ENCODE results near the gene PHLPP1.
A peak's percentile ranks its signal among the peaks of the same experiment; 100 is the strongest.
"Not testable (repeated sequence)": the region's sequence is repeated elsewhere in the genome, so short reads cannot be mapped to it uniquely, and the experiment has no call there.

Gene PHLPP1

GRCh38 chr18:62717925-62718800 is 2.8 kb downstream of the PHLPP1 start:
- no peak for DNase-seq

GRCh38 chr18:62720048-62720447 is 4.7 kb downstream of the PHLPP1 start:
- no peak for DNase-seq

GRCh38 chr18:62720766-62721613 is 5.6 kb downstream of the PHLPP1 start:
- no peak for DNase-seq

DNA sequence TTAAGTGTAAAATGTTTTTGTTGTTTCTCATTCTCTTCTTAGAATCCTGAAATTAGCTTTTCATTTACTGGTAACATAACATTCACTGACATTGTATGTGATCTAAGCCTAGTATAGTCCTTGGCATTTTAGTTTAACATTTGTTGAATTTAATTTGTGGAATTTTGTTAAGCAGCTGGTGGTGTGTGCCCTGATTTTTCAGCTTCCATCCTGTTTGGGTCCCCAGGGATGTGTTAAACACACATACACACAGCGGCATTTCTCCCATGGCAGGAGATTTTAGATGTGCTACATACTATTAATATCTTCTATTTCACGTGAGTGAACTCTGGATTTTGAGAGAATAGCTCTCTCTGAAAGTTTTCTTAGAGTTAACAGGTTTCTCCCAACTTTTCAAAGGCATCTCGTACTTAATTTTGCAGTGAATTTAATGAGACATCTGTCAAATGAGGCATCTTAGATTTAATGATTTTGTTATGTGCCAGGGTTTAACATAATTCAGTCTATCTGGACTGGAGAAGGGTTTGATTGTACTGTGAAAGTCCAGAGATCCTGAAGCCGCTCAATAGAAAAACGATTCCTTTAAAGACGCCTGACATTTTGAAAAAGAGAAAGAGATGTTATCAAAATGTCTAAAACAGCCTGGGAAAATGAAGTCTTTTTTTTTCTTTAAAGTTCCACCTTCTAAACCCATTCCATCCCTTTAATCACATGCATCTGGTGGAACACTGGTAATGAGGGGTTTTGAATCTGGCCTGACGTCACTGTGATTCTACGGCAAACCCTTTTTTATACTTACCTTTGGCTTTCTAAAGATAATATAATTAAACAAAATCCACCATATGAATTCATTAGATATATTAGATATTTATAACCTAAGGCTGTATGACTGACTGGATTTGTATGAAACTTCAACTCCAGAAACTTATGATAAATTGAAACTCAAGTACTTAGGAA is 6.8 kb downstream of the PHLPP1 start:
- DNase-seq = peak; percentile 47

GRCh38 chr18:62723666-62724281 is 8.4 kb downstream of the PHLPP1 start:
- DNase-seq = no peak

DNA sequence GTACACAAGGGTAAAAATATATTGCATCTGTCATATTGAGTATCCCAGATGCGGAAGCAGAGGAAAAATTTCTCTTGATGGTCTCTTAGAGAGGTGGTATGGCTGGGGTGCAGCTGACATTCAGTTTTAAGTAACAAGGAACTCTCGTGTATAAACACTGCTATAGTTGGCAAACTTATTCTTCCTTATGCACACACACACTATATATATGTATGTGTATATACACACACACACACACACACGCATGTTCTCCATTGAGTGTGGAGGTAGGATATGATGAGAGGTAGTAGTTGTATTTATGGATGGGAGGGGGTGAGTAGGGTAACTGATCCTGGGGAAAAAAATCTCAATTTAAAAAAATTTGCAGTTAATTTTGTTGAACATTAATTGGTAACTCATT is 10.6 kb downstream of the PHLPP1 start:
- no peak for DNase-seq

DNA sequence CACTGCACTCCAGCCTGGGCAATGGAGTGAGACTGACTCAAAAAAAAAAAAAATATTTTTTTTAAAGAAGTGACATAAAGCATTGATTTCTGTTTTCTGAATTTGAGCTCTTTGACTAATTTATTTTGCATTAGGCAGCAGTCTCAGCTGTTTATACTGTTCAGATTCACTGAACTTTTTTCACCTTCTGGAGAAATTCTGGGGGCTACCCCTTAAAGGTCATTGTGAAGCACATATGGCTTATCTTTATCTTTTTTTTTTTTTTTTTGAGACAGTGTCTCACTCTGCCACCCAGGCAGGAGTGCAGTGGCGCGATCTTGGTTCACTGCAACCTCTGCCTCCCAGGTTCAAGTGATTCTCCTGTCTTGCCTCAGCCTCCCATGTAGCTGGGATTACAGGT is 12.9 kb downstream of the PHLPP1 start:
- no peak for DNase-seq

GRCh38 chr18:62729487-62730386 is 14.4 kb downstream of the PHLPP1 start:
- no peak for DNase-seq

DNA sequence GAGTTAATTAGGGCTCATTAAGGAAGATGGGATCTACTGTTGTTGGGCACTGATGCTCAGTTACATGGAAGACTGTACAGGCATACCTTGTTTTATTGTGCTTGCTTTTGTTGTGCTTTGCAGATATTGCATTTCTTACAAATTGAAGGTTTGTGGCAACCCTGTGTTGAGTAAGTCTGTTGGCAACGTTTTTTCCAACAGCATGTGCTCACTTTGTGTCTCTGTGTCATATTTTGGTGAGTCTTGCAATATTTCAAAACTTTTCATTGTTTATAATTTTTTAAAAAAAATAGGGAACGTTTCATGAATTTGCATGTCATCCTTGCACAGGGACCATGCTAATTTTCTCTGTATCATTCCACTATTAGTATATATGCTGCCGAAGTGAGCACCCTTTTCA is 15.6 kb downstream of the PHLPP1 start:
- DNase-seq = no peak

- no peak for DNase-seq
These were observed 17.3 kb downstream of the PHLPP1 start for GRCh38 chr18:62732617-62733016.

GRCh38 chr18:62734290-62734689 is 18.9 kb downstream of the PHLPP1 start:
- DNase-seq = no peak

DNA sequence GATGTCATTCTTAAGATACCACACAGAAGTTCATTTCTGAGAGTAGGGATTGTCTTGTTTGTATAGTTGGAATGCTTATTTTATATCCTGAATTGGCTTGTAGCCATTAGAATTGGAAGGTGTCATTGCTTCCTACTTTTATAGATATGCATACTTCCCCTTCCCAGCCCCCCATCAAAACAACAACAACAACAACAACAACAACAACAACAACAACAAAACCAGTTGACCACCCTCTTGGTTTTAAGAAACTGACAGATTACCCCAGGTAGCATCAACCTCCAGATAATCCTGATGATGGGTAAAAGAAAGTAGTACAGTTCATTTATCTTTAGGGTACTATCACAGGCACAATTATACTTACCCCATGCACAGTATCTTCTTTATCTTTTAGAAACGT is 20.0 kb downstream of the PHLPP1 start:
- DNase-seq = no peak

GRCh38 chr18:62736077-62736855 is 20.9 kb downstream of the PHLPP1 start:
- peak; percentile 34 for DNase-seq

- DNase-seq = no peak
These were observed 22.0 kb downstream of the PHLPP1 start for GRCh38 chr18:62737241-62737873.

DNA sequence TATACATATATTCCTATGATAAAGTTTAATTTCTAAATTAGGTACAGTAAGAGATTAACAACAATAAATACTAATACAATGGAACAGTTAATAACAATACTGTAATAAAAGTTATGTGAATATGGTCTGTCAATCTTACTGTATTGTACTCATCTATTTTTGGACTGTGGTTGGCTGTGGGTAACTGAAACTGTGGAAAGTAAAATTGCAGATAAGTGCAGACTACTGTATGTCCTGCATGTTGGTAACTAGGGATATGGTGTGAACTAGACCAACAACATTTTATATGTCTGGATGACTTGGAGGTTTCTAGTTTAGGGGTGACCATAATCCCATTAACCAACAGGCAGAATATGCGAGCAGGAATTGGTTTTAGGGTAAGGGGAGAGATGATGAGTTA is 23.3 kb downstream of the PHLPP1 start:
- DNase-seq = no peak

GRCh38 chr18:62739911-62740310 is 24.6 kb downstream of the PHLPP1 start:
- DNase-seq = no peak

DNA sequence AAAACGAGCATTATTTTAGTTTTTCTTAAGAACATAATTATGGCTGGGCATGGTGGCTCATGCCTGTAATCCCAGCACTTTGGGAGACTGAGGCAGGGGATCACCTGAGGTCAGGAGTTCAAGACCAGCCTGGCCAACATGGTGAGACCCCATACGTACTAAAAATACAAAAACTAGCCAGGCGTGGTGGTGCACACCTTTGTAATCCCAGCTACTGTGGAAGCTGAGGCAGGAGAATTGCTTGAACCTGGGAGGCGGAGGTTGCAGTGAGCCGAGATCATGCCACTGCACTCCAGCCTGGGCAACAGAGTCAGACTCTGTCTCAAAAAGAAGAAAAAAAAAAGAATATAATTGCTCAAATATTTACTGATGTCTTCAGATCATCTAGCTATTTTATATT is 25.3 kb downstream of the PHLPP1 start:
- DNase-seq = not testable (repeated sequence)

DNA sequence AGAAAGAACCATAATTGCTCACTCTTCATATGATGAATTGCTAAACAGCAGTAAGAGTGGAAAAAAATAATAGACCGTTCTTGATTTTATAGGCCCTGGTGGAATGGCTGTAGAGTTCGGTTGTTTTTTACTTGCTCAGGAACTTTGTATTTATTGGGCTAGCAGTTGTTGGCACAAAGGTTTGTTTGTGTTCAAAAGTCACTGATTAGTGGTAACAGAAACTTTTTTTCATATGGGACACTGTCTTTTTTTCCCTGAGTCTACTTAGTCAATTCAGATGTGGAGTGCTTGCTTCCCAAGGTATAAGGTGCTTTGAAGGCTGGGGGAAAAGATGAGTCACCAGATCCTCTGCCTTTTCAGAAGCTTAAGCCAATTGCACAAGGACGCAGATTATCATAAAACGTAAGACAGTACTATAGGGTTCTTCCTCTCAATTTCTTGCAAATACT is 25.8 kb downstream of the PHLPP1 start:
- no peak for DNase-seq

- DNase-seq = no peak
These were observed 26.2 kb downstream of the PHLPP1 start for GRCh38 chr18:62741584-62741983.
